HepG2 (cell line): ENCODE measurements around the gene QRSL1. TPM values are rescaled to one million over a fixed set of nuclear protein-coding genes. Genes with fewer than 3 reads are reported as not detected.

Experiments used
- ATAC-seq: fragments of 200-7000 bp; cut with Tn5 transposase; 3 replicates; pipeline ENCODE4 v1.9.1; 2020; ENCODE audit warnings: mild to moderate bottlenecking, moderate library complexity
- BruUV-seq: library from RNA; stranded (reverse); fragments of 400-500 nt; replicated peaks from 2 replicates; lab custom pipeline; 2021; lab: Mats Ljungman, UMichigan
- CTCF ChIA-PET: fragments of 300-600 bp; formaldehyde crosslinking; extraction: SDS; loops from one replicate; lab custom pipeline; 2021; ENCODE audit warnings: low total read pairs, inconsistent platforms, low intra/inter-chr PET ratio; lab: Yijun Ruan, JAX
- POLR2A ChIA-PET: fragments of 350-600 bp; sonication (Branson Sonifier 250); formaldehyde crosslinking; loops from one replicate; lab custom pipeline; 2020; ENCODE audit warnings: antibody characterized with exemption, inconsistent platforms; lab: Yijun Ruan, JAX
- DNase-seq: peaks from one replicate; pipeline ENCODE4 v3.0.0-alpha.2; 2015; ENCODE audit warnings: low spot score
- FAIRE-seq: peaks from 3 replicates; lab custom pipeline; 2011; peaks lifted over from hg19 to GRCh38; lab: Jason Lieb, UNC
- H2AFZ ChIP-seq: one replicate; pipeline ENCODE4 v1.6.1; 2011; ENCODE audit warnings: low read length, inconsistent platforms
- H3K27ac ChIP-seq: fragments of 300-600 bp; 3 replicates; pipeline ENCODE4 v1.8.0; 2011; ENCODE audit warnings: mixed run types, mild to moderate bottlenecking, mixed read lengths, low read length, inconsistent platforms; ENCODE audit not compliant: insufficient read depth; ENCODE audit errors: extremely low read length
- H3K27me3 ChIP-seq, 2 experiments: fragments of 200-600 bp in 1 of 2; 2 replicates in 1 of 2; 3 replicates in 1 of 2; pipeline versions ENCODE4 v1.6.0 to v1.8.0; 2011; ENCODE audit warnings: low read length in 2 of 2, mild to moderate bottlenecking in 2 of 2, moderate library complexity in 2 of 2, inconsistent platforms in 1 of 2; ENCODE audit not compliant: insufficient read depth in 2 of 2, control insufficient read depth in 1 of 2
- H3K36me3 ChIP-seq, 2 experiments: fragments of 200-600 bp in 1 of 2; replicated peaks in 1 of 2; 2 replicates in 1 of 2; 3 replicates in 1 of 2; pipeline versions ENCODE4 v1.5.1 to v1.8.0; 2011; ENCODE audit warnings: low read length in 2 of 2, inconsistent platforms in 1 of 2; ENCODE audit not compliant: insufficient read depth in 2 of 2, control insufficient read depth in 1 of 2
- H3K4me1 ChIP-seq: 2 replicates; pipeline ENCODE4 v1.5.1; 2012; ENCODE audit warnings: low read length, inconsistent platforms; ENCODE audit not compliant: insufficient read depth
- H3K4me2 ChIP-seq: 2 replicates; pipeline ENCODE4 v1.6.0; 2011; ENCODE audit warnings: low read depth, low read length, inconsistent platforms
- H3K4me3 ChIP-seq, 3 experiments: fragments of 200-600 bp in 1 of 3; sonication (generic), shearing (Covaris generic) in 1 of 3; replicated peaks in 1 of 3; 2 replicates each; pipeline ENCODE4 v1.5.1; 2011 to 2016; ENCODE audit warnings: low read length in 3 of 3, inconsistent platforms in 2 of 3, low read depth in 2 of 3, mild to moderate bottlenecking in 2 of 3, control low read depth in 1 of 3, mixed read lengths in 1 of 3; ENCODE audit not compliant: insufficient read depth in 1 of 3
- H3K79me2 ChIP-seq: one replicate; pipeline ENCODE4 v1.6.1; 2011; ENCODE audit warnings: low read length, inconsistent platforms; ENCODE audit not compliant: insufficient read depth
- H3K9ac ChIP-seq: 2 replicates; pipeline ENCODE4 v1.6.0; 2011; ENCODE audit warnings: mild to moderate bottlenecking, low read depth, low read length, inconsistent platforms; ENCODE audit not compliant: insufficient read depth
- H3K9me3 ChIP-seq: 2 replicates; pipeline ENCODE4 v1.5.1; 2012; ENCODE audit warnings: mild to moderate bottlenecking, low read length
- H4K20me1 ChIP-seq: 2 replicates; pipeline ENCODE4 v1.6.0; 2011; ENCODE audit warnings: inconsistent platforms, mild to moderate bottlenecking, low read length, moderate library complexity; ENCODE audit not compliant: insufficient read depth
- AGO1 ChIP-seq: fragments of 200-400 bp; formaldehyde crosslinking; IDR thresholded peaks from 2 replicates; pipeline ENCODE4 v1.6.1; 2017; ENCODE audit warnings: mild to moderate bottlenecking, low read depth, low read length, moderate library complexity; ENCODE audit not compliant: poor library complexity, severe bottlenecking
- POLR2AphosphoS2 ChIP-seq: IDR thresholded peaks from 2 replicates; pipeline ENCODE4 v1.6.1; 2011; ENCODE audit warnings: low read depth, low read length, improper control_type of control experiment
- SOX5 ChIP-seq: IDR thresholded peaks from 2 replicates; pipeline ENCODE4 v1.6.1; 2016; ENCODE audit warnings: borderline replicate concordance
- STAG1 ChIP-seq: sonication (generic); formaldehyde crosslinking; IDR thresholded peaks from 2 replicates; pipeline ENCODE4 v1.4.0; 2020; ENCODE audit warnings: missing genetic modification reagents
- YEATS2 ChIP-seq: sonication (generic); formaldehyde crosslinking; IDR thresholded peaks from 2 replicates; pipeline ENCODE4 v1.4.0; 2020; ENCODE audit warnings: missing genetic modification reagents, borderline replicate concordance
- ZNF282 ChIP-seq: fragments of 450-650 bp; IDR thresholded peaks from 2 replicates; pipeline ENCODE4 v1.6.1; 2018; ENCODE audit not compliant: partially characterized antibody
- ZNF337 ChIP-seq: sonication (generic); formaldehyde crosslinking; IDR thresholded peaks from 2 replicates; pipeline ENCODE4 v1.5.1; 2020; ENCODE audit warnings: missing genetic modification reagents, low read depth, mild to moderate bottlenecking, borderline replicate concordance
- ZNF431 ChIP-seq: sonication (generic); formaldehyde crosslinking; IDR thresholded peaks from 2 replicates; pipeline ENCODE4 v1.9.0; 2022; ENCODE audit warnings: missing genetic modification reagents, low read depth, mild to moderate bottlenecking, borderline replicate concordance
- ZNF644 ChIP-seq: IDR thresholded peaks from 2 replicates; pipeline ENCODE4 v1.6.1; 2016; ENCODE audit warnings: low read depth
- ZNF674 ChIP-seq: sonication (generic); formaldehyde crosslinking; IDR thresholded peaks from 2 replicates; pipeline ENCODE4 v1.5.0; 2020; ENCODE audit warnings: low read depth, mild to moderate bottlenecking, missing genetic modification reagents
- WGBS: methylation state at CpG from one replicate; pipeline ENCODE4 v1.1.6; 2017; ENCODE audit warnings: low lambda C conversion rate; 5-methylcytosine and 5-hydroxymethylcytosine counted together
- in situ Hi-C: cut with HindIII; loops from 2 replicates; pipeline ENCODE4 v1.10.0; 2017; ENCODE audit warnings: low pct_unique_long_range_greater_than_20kb; ENCODE audit not compliant: extremely low pct_ligation_motif_present
- intact Hi-C: fragments of 100-400 bp; cut with micrococcal nuclease; formaldehyde crosslinking; loops from one replicate; pipeline ENCODE4 v1.10.0; 2022; ENCODE audit not compliant: unreplicated experiment
- polyA plus RNA-seq, 8 experiments: library from polyadenylated mRNA; depleted of rRNA in 3 of 8; stranded (reverse) in 7 of 8; unstranded in 1 of 8; fragments of >200 nt; fragmentation: Illumina TruSeq in 4 of 8; extraction: Trizol in 4 of 8; gene quantifications; 2 replicates each; pipeline versions ENCODE4 v1.2.1 to v1.2.3, GENCODE V29; 2011 to 2016; ENCODE audit warnings: low read depth in 4 of 8, missing spikeins in 1 of 8, mixed read lengths in 1 of 8; ENCODE audit not compliant: insufficient read depth in 1 of 8
- total RNA-seq, 5 experiments: library from RNA; depleted of rRNA; stranded (reverse); fragments of >200 nt; fragmentation: Illumina TruSeq; extraction: Trizol; gene quantifications; 2 replicates each; pipeline ENCODE4 v1.2.3, GENCODE V29; 2016; ENCODE audit warnings: low read depth in 1 of 5
- TF ChIP-seq, protein P1 (sequence below): sonication (generic); formaldehyde crosslinking; IDR thresholded peaks from 2 replicates; pipeline ENCODE4 v1.5.0; 2020; ENCODE audit warnings: mild to moderate bottlenecking, missing genetic modification reagents, moderate library complexity
- TF ChIP-seq, protein P2 (sequence below): sonication (generic); formaldehyde crosslinking; IDR thresholded peaks from 2 replicates; pipeline ENCODE4 v1.8.0; 2022; ENCODE audit warnings: missing genetic modification reagents, low read depth, mild to moderate bottlenecking, borderline replicate concordance
- TF ChIP-seq, protein P3 (sequence below): sonication (generic); formaldehyde crosslinking; IDR thresholded peaks from 2 replicates; pipeline ENCODE4 v1.8.0; 2022; ENCODE audit warnings: mild to moderate bottlenecking, missing genetic modification reagents
- TF ChIP-seq, protein P4 (sequence below): sonication (generic); formaldehyde crosslinking; conservative IDR thresholded peaks from 2 replicates; pipeline ENCODE4 v1.4.0; 2020; ENCODE audit warnings: missing genetic modification reagents
- TF ChIP-seq, protein P5 (sequence below): sonication (generic); formaldehyde crosslinking; IDR thresholded peaks from 2 replicates; pipeline ENCODE4 v1.8.0; 2022; ENCODE audit warnings: mild to moderate bottlenecking, missing genetic modification reagents; ENCODE audit not compliant: insufficient replicate concordance

QRSL1 gene
- total and polyA plus RNA-seq, 2 of the 13 experiments (the other 11 are each of a cell fraction or from before 2014, with no cell fraction given), result 8.2 to 22.3 TPM

DNA sequence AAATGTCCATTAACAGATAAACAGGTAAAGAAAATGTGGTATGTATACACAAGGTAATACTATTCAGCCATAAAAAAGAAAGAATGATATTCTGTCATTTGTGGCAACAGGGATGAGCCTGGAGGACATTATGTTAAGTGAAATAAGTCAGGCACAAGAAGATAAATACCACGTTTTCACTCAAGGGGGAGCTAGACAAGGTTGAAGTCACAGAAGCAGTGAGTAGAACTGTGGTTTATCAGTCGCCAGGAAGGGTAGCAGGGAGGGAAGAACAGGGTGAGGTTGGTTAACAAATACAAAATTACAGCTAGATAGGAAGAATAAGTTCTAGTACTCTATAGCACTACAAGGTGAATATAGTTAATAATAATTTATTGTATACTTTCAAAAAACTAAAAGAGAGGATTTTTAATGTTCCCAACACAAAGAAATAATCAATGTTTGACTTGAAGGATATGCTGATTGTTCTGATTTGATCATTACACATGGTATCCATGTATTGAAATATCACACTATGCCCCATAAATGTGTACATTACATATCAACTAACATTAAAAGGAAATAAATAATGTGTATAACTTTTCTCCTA, 21.2 kb upstream of the QRSL1 start:
- no peak overlapping the region for H3K9ac ChIP-seq
- TF ChIP-seq ZNF644 (CRISPR knock-in tag) (no peak), POLR2AphosphoS2 (no peak), ZNF282 (no peak), STAG1 (CRISPR knock-in tag) (peak; percentile 79), ZNF337 (no peak), SOX5 (0 out of 2 replicates have a peak, but pooled peaks have one; percentile 30), ZNF431 (no peak), AGO1 (no peak), YEATS2 (CRISPR knock-in tag) (no peak), ZNF674 (CRISPR knock-in tag) (no peak)
- TF ChIP-seq, protein P1, sequence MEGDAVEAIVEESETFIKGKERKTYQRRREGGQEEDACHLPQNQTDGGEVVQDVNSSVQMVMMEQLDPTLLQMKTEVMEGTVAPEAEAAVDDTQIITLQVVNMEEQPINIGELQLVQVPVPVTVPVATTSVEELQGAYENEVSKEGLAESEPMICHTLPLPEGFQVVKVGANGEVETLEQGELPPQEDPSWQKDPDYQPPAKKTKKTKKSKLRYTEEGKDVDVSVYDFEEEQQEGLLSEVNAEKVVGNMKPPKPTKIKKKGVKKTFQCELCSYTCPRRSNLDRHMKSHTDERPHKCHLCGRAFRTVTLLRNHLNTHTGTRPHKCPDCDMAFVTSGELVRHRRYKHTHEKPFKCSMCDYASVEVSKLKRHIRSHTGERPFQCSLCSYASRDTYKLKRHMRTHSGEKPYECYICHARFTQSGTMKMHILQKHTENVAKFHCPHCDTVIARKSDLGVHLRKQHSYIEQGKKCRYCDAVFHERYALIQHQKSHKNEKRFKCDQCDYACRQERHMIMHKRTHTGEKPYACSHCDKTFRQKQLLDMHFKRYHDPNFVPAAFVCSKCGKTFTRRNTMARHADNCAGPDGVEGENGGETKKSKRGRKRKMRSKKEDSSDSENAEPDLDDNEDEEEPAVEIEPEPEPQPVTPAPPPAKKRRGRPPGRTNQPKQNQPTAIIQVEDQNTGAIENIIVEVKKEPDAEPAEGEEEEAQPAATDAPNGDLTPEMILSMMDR, result peak; percentile 76
- TF ChIP-seq, protein P2, sequence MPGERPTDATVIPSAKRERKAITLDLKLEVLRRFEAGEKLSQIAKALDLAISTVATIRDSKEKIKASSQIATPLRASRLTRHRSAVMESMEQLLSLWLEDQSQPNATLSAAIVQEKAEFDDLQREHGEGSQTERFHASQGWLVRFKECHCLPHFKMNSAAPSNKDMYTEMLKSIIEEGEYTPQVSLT, result no peak
- TF ChIP-seq, protein P3, sequence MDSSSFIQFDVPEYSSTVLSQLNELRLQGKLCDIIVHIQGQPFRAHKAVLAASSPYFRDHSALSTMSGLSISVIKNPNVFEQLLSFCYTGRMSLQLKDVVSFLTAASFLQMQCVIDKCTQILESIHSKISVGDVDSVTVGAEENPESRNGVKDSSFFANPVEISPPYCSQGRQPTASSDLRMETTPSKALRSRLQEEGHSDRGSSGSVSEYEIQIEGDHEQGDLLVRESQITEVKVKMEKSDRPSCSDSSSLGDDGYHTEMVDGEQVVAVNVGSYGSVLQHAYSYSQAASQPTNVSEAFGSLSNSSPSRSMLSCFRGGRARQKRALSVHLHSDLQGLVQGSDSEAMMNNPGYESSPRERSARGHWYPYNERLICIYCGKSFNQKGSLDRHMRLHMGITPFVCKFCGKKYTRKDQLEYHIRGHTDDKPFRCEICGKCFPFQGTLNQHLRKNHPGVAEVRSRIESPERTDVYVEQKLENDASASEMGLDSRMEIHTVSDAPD (CRISPR knock-in tag), result no peak
- TF ChIP-seq, protein P4, sequence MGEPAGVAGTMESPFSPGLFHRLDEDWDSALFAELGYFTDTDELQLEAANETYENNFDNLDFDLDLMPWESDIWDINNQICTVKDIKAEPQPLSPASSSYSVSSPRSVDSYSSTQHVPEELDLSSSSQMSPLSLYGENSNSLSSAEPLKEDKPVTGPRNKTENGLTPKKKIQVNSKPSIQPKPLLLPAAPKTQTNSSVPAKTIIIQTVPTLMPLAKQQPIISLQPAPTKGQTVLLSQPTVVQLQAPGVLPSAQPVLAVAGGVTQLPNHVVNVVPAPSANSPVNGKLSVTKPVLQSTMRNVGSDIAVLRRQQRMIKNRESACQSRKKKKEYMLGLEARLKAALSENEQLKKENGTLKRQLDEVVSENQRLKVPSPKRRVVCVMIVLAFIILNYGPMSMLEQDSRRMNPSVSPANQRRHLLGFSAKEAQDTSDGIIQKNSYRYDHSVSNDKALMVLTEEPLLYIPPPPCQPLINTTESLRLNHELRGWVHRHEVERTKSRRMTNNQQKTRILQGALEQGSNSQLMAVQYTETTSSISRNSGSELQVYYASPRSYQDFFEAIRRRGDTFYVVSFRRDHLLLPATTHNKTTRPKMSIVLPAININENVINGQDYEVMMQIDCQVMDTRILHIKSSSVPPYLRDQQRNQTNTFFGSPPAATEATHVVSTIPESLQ (CRISPR knock-in tag), result no peak
- TF ChIP-seq, protein P5, sequence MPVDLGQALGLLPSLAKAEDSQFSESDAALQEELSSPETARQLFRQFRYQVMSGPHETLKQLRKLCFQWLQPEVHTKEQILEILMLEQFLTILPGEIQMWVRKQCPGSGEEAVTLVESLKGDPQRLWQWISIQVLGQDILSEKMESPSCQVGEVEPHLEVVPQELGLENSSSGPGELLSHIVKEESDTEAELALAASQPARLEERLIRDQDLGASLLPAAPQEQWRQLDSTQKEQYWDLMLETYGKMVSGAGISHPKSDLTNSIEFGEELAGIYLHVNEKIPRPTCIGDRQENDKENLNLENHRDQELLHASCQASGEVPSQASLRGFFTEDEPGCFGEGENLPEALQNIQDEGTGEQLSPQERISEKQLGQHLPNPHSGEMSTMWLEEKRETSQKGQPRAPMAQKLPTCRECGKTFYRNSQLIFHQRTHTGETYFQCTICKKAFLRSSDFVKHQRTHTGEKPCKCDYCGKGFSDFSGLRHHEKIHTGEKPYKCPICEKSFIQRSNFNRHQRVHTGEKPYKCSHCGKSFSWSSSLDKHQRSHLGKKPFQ (CRISPR knock-in tag), result no peak

More for the DNA sequence above, 21.2 kb upstream of the QRSL1 start:
- Histone ChIP-seq H3K4me2 (no peak overlapping the region), H3K27me3 (no peaks in the 10 kb centered on the region), H3K27ac (no peak overlapping the region), H3K4me1 (no peaks in the 10 kb centered on the region), H3K4me3 (no peak overlapping the region), H3K9me3 (no peaks in the 10 kb centered on the region), H2AFZ (no peak overlapping the region), H3K36me3 (no peaks in the 10 kb centered on the region; a peak in 1 of 5 replicates), H4K20me1 (no peaks in the 10 kb centered on the region), H3K79me2 (no peaks in the 10 kb centered on the region)
- WGBS, result 43% methylated on average over 2 of the region's 2 CpGs
- intact Hi-C loops (loop anchor here (1.0 to 5.0 kb wide), 4 partner anchors 44 to 371 kb away; no protein-coding TSS in a partner anchor), in situ Hi-C loops (loop anchor here (10.0 kb wide), 1 partner anchor 367 kb away; the partner anchor contains the start of gene CD24)
- no TSS peak for BruUV-seq
- CTCF ChIA-PET, result interaction anchor here (1.0 to 3.4 kb wide), 3 partner anchors 367 to 390 kb away, joined by 3 to 33 read pairs (median 3); no protein-coding TSS in a partner anchor
- POLR2A ChIA-PET, result no interaction called here
- DNase-seq, result peak; percentile 79
- peak; percentile 78 for FAIRE-seq
- ATAC-seq, result peak; percentile 83
